OCI-LY3 (cell line): ENCODE results near the gene DYNLT1.
A peak's percentile ranks its signal among the peaks of the same experiment; 100 is the strongest.

Experiments
- H2AFZ ChIP-seq: fragments of 200-600, 300-600 bp; shearing (Covaris generic); 2 replicates; pipeline ENCODE4 v1.6.0; 2014; ENCODE audit warnings: antibody characterized with exemption, low read depth, low read length
- H3K27ac ChIP-seq: fragments of 200-600, 300-600 bp; sonication (generic); 2 replicates; pipeline ENCODE4 v1.5.1; 2014; ENCODE audit warnings: mild to moderate bottlenecking, low read length, moderate library complexity, mixed read lengths
- H3K27me3 ChIP-seq: fragments of 200-600, 300-600 bp; sonication (generic); 2 replicates; pipeline ENCODE4 v1.6.1; 2014; ENCODE audit warnings: low read depth, low read length, mixed read lengths
- H3K36me3 ChIP-seq: fragments of 200-600, 300-600 bp; sonication (generic); replicated peaks from 2 replicates; pipeline ENCODE3; 2014; ENCODE audit warnings: low read depth, low read length, mixed read lengths
- H3K4me1 ChIP-seq: fragments of 300-600, 200-600 bp; sonication (generic); 2 replicates; pipeline ENCODE4 v1.6.1; 2014; ENCODE audit warnings: low read length, mixed read lengths
- H3K4me2 ChIP-seq: fragments of 200-600, 300-600 bp; sonication (generic); 2 replicates; pipeline ENCODE4 v1.6.1; 2014; ENCODE audit warnings: low read length, mixed read lengths
- H3K4me3 ChIP-seq: fragments of 300-600, 200-600 bp; sonication (generic); 2 replicates; pipeline ENCODE4 v1.5.1; 2014; ENCODE audit warnings: antibody characterized with exemption, mild to moderate bottlenecking, low read length, moderate library complexity
- H3K79me2 ChIP-seq: fragments of 300-600, 200-600 bp; shearing (Covaris generic); 2 replicates; pipeline ENCODE4 v1.6.1; 2014; ENCODE audit warnings: mild to moderate bottlenecking, low read length, mixed read lengths
- H3K9ac ChIP-seq: fragments of 300-600, 200-600 bp; shearing (Covaris generic); 2 replicates; pipeline ENCODE4 v1.6.0; 2014; ENCODE audit warnings: mild to moderate bottlenecking, low read length, moderate library complexity
- H3K9me3 ChIP-seq: fragments of 200-600, 300-600 bp; shearing (Covaris generic); 2 replicates; pipeline ENCODE4 v1.6.1; 2014; ENCODE audit warnings: low read length, mixed read lengths; ENCODE audit not compliant: insufficient read depth
- H4K20me1 ChIP-seq: fragments of 200-600, 300-600 bp; sonication (generic); 2 replicates; pipeline ENCODE4 v1.6.1; 2016; ENCODE audit warnings: low read length, mixed read lengths; ENCODE audit not compliant: insufficient read depth
- CTCF ChIP-seq: fragments of 200-600, 300-600 bp; sonication (generic); IDR thresholded peaks from 2 replicates; pipeline ENCODE4 v1.5.1; 2014; ENCODE audit warnings: antibody characterized with exemption, low read length, low read depth
- EZH2phosphoT487 ChIP-seq: fragments of 200-600 bp; shearing (Covaris generic); IDR thresholded peaks from 2 replicates; pipeline ENCODE4 v1.6.1; 2018; ENCODE audit warnings: antibody characterized with exemption, mixed run types, low read depth

Gene DYNLT1

GRCh38 chr6:158667360-158667981, 22.9 kb upstream of the DYNLT1 start:
- H4K20me1 ChIP-seq, result no peaks in the 10 kb centered on the region
- peak overlapping the region; percentile 74 for H3K4me3 ChIP-seq
- H3K27me3 ChIP-seq, result 0 out of 2 replicates have a peak, but pooled peaks cover 3% of the 10 kb centered on the region
- no peaks in the 10 kb centered on the region for H3K79me2 ChIP-seq
- no peak for TF ChIP-seq EZH2phosphoT487
- no peak for TF ChIP-seq CTCF
- peak overlapping the region; percentile 98 for H3K4me2 ChIP-seq
- no peaks in the 10 kb centered on the region for H3K9me3 ChIP-seq
- H3K36me3 ChIP-seq, result no peaks in the 10 kb centered on the region
- peak overlapping the region; percentile 75 for H3K9ac ChIP-seq
- peaks cover 40% of the 10 kb centered on the region for H3K4me1 ChIP-seq
- H2AFZ ChIP-seq, result no peak overlapping the region
- H3K27ac ChIP-seq, result peak overlapping the region; percentile 97

DNA sequence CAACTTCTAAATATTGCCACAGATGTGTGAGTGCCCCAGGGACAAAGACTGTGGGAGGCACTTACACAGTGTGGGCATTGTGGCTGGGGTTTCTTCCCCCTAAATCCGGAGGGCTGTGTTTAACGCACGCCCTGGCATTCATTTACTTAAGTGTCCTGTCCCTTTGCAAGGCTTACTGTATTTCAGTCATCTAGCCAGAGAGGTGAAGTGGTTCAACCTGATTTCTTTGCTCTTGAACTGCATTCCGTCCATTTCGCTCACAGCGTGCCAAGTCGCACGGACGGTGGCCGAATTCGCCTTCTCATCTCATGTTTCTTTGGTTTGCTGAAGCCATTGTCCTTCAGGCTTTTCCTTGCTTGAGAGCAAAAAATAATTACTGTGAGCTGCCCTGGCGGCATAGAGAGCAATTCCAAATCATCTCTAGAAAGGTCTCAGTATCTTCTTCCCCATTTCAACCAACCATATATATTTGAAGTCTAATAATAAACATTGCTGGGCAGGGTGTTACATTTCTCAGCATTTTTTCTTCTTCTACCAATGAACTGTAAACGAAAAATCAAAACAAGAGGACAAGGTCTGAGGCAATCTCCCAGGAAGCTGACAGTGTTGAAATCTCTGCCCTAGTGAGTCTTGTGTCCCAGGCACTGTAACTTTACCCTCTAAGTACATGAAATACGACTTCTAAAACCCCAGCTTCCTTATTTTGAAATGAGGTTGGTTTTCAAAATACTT, 22.3 kb upstream of the DYNLT1 start:
- no peaks in the 10 kb centered on the region for H3K36me3 ChIP-seq
- peaks cover 40% of the 10 kb centered on the region for H3K4me1 ChIP-seq
- 0 out of 2 replicates have a peak, but pooled peaks cover 3% of the 10 kb centered on the region for H3K27me3 ChIP-seq
- H3K9ac ChIP-seq, result peak overlapping the region; percentile 75
- H4K20me1 ChIP-seq, result no peaks in the 10 kb centered on the region
- H2AFZ ChIP-seq, result peak overlapping the region; percentile 40; the same call in 1 of the 2 replicates
- H3K4me3 ChIP-seq, result peak overlapping the region; percentile 74
- no peaks in the 10 kb centered on the region for H3K79me2 ChIP-seq
- TF ChIP-seq CTCF (no peak), EZH2phosphoT487 (no peak)
- H3K4me2 ChIP-seq, result peak overlapping the region; percentile 98
- H3K27ac ChIP-seq, result peak overlapping the region; percentile 97
- H3K9me3 ChIP-seq, result no peaks in the 10 kb centered on the region

DNA sequence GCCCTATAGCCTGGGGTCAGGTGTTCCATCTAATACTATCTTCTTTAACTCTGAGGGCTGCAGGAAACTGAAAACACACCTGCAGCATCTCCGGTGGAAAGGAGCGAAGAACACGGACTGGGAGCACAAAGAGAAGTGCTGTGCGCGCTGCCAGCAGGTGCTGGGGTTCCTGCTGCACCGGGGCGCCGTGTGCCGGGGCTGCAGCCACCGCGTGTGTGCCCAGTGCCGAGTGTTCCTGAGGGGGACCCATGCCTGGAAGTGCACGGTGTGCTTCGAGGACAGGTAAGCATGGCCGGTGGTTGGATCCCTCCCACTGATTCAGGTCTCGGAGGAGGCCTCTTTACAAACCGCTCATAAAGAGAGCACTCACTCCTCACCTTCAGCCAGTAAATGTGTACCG, 20.8 kb upstream of the DYNLT1 start:
- no peak overlapping the region for H3K4me2 ChIP-seq
- no peaks in the 10 kb centered on the region for H3K9me3 ChIP-seq
- H4K20me1 ChIP-seq, result no peaks in the 10 kb centered on the region
- no peak overlapping the region for H3K9ac ChIP-seq
- no peaks in the 10 kb centered on the region for H3K36me3 ChIP-seq
- H3K4me1 ChIP-seq, result peaks cover 53% of the 10 kb centered on the region
- H3K27ac ChIP-seq, result no peak overlapping the region
- 0 out of 2 replicates have a peak, but pooled peaks cover 3% of the 10 kb centered on the region for H3K27me3 ChIP-seq
- no peak overlapping the region for H3K4me3 ChIP-seq
- H2AFZ ChIP-seq, result no peak overlapping the region
- TF ChIP-seq EZH2phosphoT487 (no peak), CTCF (no peak)
- H3K79me2 ChIP-seq, result no peaks in the 10 kb centered on the region

DNA sequence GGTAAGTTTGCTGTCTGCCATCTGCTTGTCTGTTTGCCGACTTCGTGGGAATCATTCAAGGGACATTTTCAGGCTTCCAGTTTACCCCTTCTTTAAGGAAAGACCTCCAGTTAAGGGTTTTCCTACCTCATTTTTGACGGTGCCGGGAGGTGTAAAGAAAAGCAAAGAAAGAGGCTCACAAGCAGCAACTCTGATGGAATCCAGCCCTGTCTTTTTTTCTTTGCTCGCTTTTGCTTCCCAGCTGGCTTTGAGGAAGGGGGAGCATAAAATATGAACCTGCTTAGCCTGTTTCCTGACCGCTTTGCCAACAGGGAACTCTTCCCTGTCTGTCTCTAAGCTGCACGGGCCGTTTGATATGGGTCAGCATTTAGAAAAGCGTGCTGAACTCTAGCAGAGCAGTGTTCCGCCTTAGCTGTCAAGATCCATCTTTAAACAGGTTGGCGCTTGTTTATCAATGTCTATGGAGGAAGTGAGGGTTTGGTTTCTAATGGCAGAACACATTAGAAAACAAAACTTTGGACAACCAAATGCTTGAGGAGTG, 19.2 kb upstream of the DYNLT1 start:
- no peak overlapping the region for H3K4me3 ChIP-seq
- no peaks in the 10 kb centered on the region for H3K79me2 ChIP-seq
- H2AFZ ChIP-seq, result no peak overlapping the region
- no peak for TF ChIP-seq EZH2phosphoT487
- TF ChIP-seq CTCF, result no peak
- no peaks in the 10 kb centered on the region for H3K36me3 ChIP-seq
- H3K4me1 ChIP-seq, result peaks cover 44% of the 10 kb centered on the region
- no peaks in the 10 kb centered on the region for H4K20me1 ChIP-seq
- no peaks in the 10 kb centered on the region for H3K9me3 ChIP-seq
- no peak overlapping the region for H3K27ac ChIP-seq
- H3K4me2 ChIP-seq, result no peak overlapping the region
- H3K27me3 ChIP-seq, result 0 out of 2 replicates have a peak, but pooled peaks cover 3% of the 10 kb centered on the region
- no peak overlapping the region for H3K9ac ChIP-seq
